GM19467 (cell line): ENCODE results near the gene ADIRF.
"Not testable (repeated sequence)": the region's sequence is repeated elsewhere in the genome, so short reads cannot be mapped to it uniquely, and the experiment has no call there.

Experiments used
- ATAC-seq: cut with Tn5 transposase; IDR thresholded peaks from one replicate; pipeline ENCODE4 v1.9.1; 2021; ENCODE audit warnings: mild to moderate bottlenecking, moderate library complexity; ENCODE audit not compliant: unreplicated experiment

ADIRF gene

GRCh38 chr10:87019504-87019903 is 51.2 kb downstream of the ADIRF start:
- ATAC-seq = not testable (repeated sequence)

- not testable (repeated sequence) for ATAC-seq
These were observed 51.8 kb downstream of the ADIRF start, which contains the start of gene FAM25A for GRCh38 chr10:87020056-87020455. TSS of gene FAM25A (plus strand) at chr10:87020294. CDS start at chr10:87020325, 31 bp downstream.
